NCI-H345 (cell line): ENCODE results near the gene GBE1.
A peak's percentile ranks its signal among the peaks of the same experiment; 100 is the strongest.

Experiments
- DNase-seq: peaks from one replicate; lab custom pipeline; 2025; lab: John Stamatoyannopoulos, UW

GBE1 gene

GRCh38 chr3:81468391-81468790 is 293.1 kb downstream of the GBE1 start:
- DNase-seq = no peak

GRCh38 chr3:81466201-81466560 is 295.3 kb downstream of the GBE1 start:
- no peak for DNase-seq

- DNase-seq = no peak
These were observed 295.8 kb downstream of the GBE1 start for GRCh38 chr3:81465510-81466200.

GRCh38 chr3:81463781-81464180 is 297.7 kb downstream of the GBE1 start:
- no peak for DNase-seq

GRCh38 chr3:81462921-81463320 is 298.5 kb downstream of the GBE1 start:
- DNase-seq = peak; percentile 63

DNA sequence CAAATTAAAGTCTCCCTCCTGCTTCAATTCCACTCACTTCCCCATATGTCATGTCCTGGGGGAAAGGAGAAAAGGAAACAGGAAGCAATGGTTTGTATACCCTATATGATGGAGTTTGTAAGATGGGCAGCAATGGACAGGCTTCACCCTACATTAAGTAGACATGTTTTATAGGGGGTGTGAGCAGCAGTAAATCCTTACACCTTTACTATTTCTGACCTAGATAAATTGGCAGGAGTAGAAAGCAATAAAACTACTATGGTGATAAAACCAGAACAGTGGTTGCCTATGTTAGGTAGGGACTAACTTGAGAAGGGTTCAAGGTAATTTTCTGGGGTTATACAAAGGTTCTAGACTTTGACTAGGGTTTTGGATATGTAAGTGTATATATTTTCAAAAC is 301.7 kb downstream of the GBE1 start:
- no peak for DNase-seq

- no peak for DNase-seq
These were observed 309.0 kb downstream of the GBE1 start for GRCh38 chr3:81452418-81452817.

DNA sequence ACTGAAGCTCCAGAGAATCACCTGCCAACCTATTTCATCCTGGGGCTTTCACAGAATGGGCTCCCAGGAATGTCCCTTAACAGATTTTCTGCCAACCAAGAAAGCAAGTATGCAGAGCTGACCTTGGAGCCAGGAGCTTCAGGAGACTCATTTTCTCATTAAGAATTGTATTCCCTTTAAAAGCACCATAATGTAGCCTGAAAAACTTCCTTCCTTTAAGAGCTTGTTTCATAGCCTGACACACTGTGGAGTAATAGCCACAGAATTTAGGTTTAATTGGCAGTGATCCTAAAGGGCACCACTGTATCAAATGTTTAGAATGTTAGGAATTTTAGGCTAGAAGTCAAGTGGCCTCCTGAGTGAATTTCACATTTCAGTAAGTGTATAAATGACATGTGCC is 309.8 kb downstream of the GBE1 start:
- DNase-seq = no peak

DNA sequence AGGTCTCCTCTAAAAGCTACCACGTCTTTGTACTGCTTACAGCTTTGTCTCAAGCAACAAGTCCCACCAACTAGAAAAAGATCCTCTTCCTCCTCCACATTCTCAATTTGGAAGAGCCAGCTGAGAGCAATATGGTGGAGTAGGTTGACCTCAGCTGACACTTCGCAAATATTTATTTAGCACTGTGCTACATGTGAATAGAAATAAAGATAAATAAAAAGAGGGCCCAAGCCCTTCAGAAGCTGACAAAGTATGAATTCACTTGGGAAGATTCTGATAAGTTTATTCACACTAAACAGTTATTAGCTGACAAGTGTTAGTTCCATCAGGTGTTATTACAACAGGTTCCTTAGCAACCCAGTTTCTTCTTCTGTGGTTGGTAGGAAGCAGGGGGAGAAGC is 310.3 kb downstream of the GBE1 start:
- no peak for DNase-seq

GRCh38 chr3:81446806-81447205 is 314.6 kb downstream of the GBE1 start:
- no peak for DNase-seq

- no peak for DNase-seq
These were observed 315.7 kb downstream of the GBE1 start for GRCh38 chr3:81445712-81446111.

DNA sequence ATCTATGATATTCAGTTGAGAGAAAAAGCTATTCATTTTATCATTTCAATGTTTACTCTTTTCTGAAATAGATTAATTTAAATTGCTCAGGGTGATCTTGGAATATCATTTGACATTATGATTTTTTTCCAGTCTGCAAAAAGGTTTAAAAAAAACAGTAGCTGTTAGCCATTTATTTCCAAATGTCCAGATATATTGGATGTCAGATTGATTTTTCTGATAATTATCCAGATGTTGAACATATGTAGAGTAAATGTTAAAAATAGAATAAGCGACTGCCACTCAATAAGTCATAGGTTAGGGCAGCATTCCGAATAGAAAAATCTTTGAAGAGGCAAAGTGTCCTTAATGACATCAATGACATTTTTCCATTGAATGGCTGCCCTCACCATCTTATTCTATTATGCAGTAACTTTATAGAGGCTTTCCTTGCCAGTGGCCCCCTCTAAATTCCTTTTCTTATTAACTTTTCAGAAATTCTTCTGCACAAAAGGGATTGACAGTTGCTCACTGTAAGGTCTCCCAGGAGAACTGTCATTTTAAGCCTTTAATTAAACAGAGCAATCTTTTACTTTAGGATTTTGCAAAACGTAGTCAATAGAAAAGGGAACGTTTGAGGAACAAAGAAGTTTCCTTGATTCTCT is 316.5 kb downstream of the GBE1 start:
- DNase-seq = no peak

GRCh38 chr3:81443958-81444357 is 317.5 kb downstream of the GBE1 start:
- no peak for DNase-seq

GRCh38 chr3:81443457-81443782 is 318.0 kb downstream of the GBE1 start:
- DNase-seq = no peak

- no peak for DNase-seq
These were observed 318.5 kb downstream of the GBE1 start for GRCh38 chr3:81442758-81443456.

- no peak for DNase-seq
These were observed 320.8 kb downstream of the GBE1 start for GRCh38 chr3:81440661-81441060.
